Smooth muscle cell (in vitro differentiated cells): ENCODE data around the gene NDUFS2. TPM values are rescaled to one million over a fixed set of nuclear protein-coding genes. Genes with fewer than 3 reads are reported as not detected.
A peak's percentile ranks its signal among the peaks of the same experiment; 100 is the strongest.

Experiments used
- DNase-seq: peaks from one replicate; lab custom pipeline; 2025; ENCODE audit not compliant: unreplicated experiment; lab: John Stamatoyannopoulos, UW
- H2AFZ ChIP-seq: fragments of 200-600 bp; sonication (generic); 2 replicates; pipeline ENCODE4 v1.6.0; 2016; ENCODE audit warnings: antibody characterized with exemption, low read depth, mild to moderate bottlenecking
- H3F3A ChIP-seq: fragments of 200-600 bp; sonication (generic); 2 replicates; pipeline ENCODE4 v1.6.0; 2017; ENCODE audit warnings: antibody characterized with exemption, low read depth
- H3K27ac ChIP-seq: fragments of 200-600 bp; sonication (generic); 2 replicates; pipeline ENCODE4 v1.5.1; 2016; ENCODE audit warnings: low read depth, mild to moderate bottlenecking
- H3K27me3 ChIP-seq: fragments of 200-600 bp; sonication (generic); 2 replicates; pipeline ENCODE4 v1.6.1; 2016; ENCODE audit warnings: low read depth, mild to moderate bottlenecking
- H3K36me3 ChIP-seq: fragments of 200-600 bp; sonication (generic); 2 replicates; pipeline ENCODE4 v1.5.1; 2016; ENCODE audit warnings: low read depth
- H3K4me1 ChIP-seq: fragments of 200-600 bp; sonication (generic); 2 replicates; pipeline ENCODE4 v1.5.1; 2016; ENCODE audit warnings: low read depth
- H3K4me2 ChIP-seq: fragments of 200-600 bp; sonication (generic); 2 replicates; pipeline ENCODE4 v1.6.0; 2016; ENCODE audit warnings: mild to moderate bottlenecking
- H3K4me3 ChIP-seq: fragments of 200-600 bp; sonication (generic); 2 replicates; pipeline ENCODE4 v1.5.1; 2016; ENCODE audit warnings: mild to moderate bottlenecking
- H3K79me2 ChIP-seq: fragments of 200-600 bp; sonication (generic); 2 replicates; pipeline ENCODE4 v1.6.0; 2016; ENCODE audit warnings: low read depth, mild to moderate bottlenecking
- H3K9ac ChIP-seq: fragments of 200-600 bp; sonication (generic); 2 replicates; pipeline ENCODE4 v1.6.0; 2016; ENCODE audit warnings: low read depth
- H3K9me3 ChIP-seq: fragments of 200-600 bp; sonication (generic); replicated peaks from 2 replicates; pipeline ENCODE4 v1.5.1; 2016; ENCODE audit warnings: low read depth
- H4K20me1 ChIP-seq: fragments of 200-600 bp; sonication (generic); 2 replicates; pipeline ENCODE4 v1.6.0; 2016; ENCODE audit warnings: low read depth
- CTCF ChIP-seq: fragments of 200-600 bp; sonication (generic); IDR thresholded peaks from 2 replicates; pipeline ENCODE4 v1.5.1; 2017; ENCODE audit warnings: borderline replicate concordance, mild to moderate bottlenecking, antibody characterized with exemption; ENCODE audit not compliant: insufficient read depth, poor library complexity, severe bottlenecking
- WGBS: methylation state at CpG from one replicate; pipeline ENCODE4 v1.1.7; 2016; ENCODE audit warnings: low lambda C conversion rate; 5-methylcytosine and 5-hydroxymethylcytosine counted together
- polyA plus RNA-seq: library from polyadenylated mRNA; unstranded; fragments of >200 nt; fragmentation: Nextera tagmentation; extraction: Ambion mirVana; gene quantifications from 2 replicates; pipeline ENCODE4 v1.2.1, GENCODE V29; 2016
- total RNA-seq: library from RNA; depleted of rRNA; stranded (reverse); fragments of >200 nt; gene quantifications from 2 replicates; pipeline ENCODE4 v1.2.3, GENCODE V29; 2014

The NDUFS2 gene
- total RNA-seq: 54.3 and 58.1 TPM in 2 replicates
- polyA plus RNA-seq: 136 and 139 TPM in 2 replicates

- 4% methylated on average over 53 of the region's 53 CpGs for WGBS
- H3K4me3 ChIP-seq: peak within 1 kb of the TSS; percentile 77
- H3K27ac ChIP-seq: peak within 1 kb of the TSS; percentile 92
- H3F3A ChIP-seq: peaks cover 10% of the 10 kb centered on the region
- H3K27me3 ChIP-seq: no peaks in the 10 kb centered on the region
- no peaks in the 10 kb centered on the region for H3K36me3 ChIP-seq
- peak within 1 kb of the TSS; percentile 85 for H3K9ac ChIP-seq
- no peaks in the 10 kb centered on the region for H3K9me3 ChIP-seq
- no peaks in the 10 kb centered on the region for H4K20me1 ChIP-seq
- TF ChIP-seq CTCF: peak; percentile 11
- peak within 1 kb of the TSS; percentile 96 for H3K4me2 ChIP-seq
- H3K79me2 ChIP-seq: peaks cover 20% of the 10 kb centered on the region
- peak; percentile 69 for DNase-seq
- H3K4me1 ChIP-seq: peaks cover 44% of the 10 kb centered on the region
- H2AFZ ChIP-seq: peak within 1 kb of the TSS; percentile 83
These were observed at the start of gene NDUFS2 for GRCh38 chr1:161201836-161202712. Gene NDUFS2, plus strand, starts transcription at chr1:161202367. Its CDS starts 19 bp downstream, at chr1:161202386.

- Histone ChIP-seq H2AFZ (peak overlapping the region; percentile 88), H3K36me3 (no peaks in the 10 kb centered on the region), H3K9me3 (no peaks in the 10 kb centered on the region), H3K79me2 (peaks cover 10% of the 10 kb centered on the region), H3K27ac (peak overlapping the region; percentile 93), H4K20me1 (no peaks in the 10 kb centered on the region), H3K27me3 (no peaks in the 10 kb centered on the region), H3K4me3 (peak overlapping the region; percentile 78), H3K4me1 (peaks cover 6% of the 10 kb centered on the region), H3K9ac (peak overlapping the region; percentile 98), H3F3A (no peaks in the 10 kb centered on the region), H3K4me2 (peak overlapping the region; percentile 86)
- no peak for TF ChIP-seq CTCF
- WGBS: 26% methylated on average over 9 of the region's 9 CpGs
- DNase-seq: no peak
These were observed 49.0 kb upstream of the NDUFS2 start for GRCh38 chr1:161153176-161153575.

GRCh38 chr1:161153682-161154337 lies 48.4 kb upstream of the NDUFS2 start, which contains the start of gene UFC1:
Gene UFC1, plus strand, starts transcription at chr1:161153978. Its CDS starts 20 bp downstream, at chr1:161153998.
- DNase-seq: peak; percentile 18

More at GRCh38 chr1:161153682-161154337, 48.4 kb upstream of the NDUFS2 start, which contains the start of gene UFC1:
- Histone ChIP-seq H4K20me1 (no peaks in the 10 kb centered on the region), H3F3A (no peaks in the 10 kb centered on the region), H3K4me1 (peaks cover 6% of the 10 kb centered on the region), H3K27ac (peak within 1 kb of the TSS; percentile 93), H3K9me3 (no peaks in the 10 kb centered on the region), H3K4me3 (peak within 1 kb of the TSS; percentile 78), H3K27me3 (no peaks in the 10 kb centered on the region), H3K9ac (peak within 1 kb of the TSS; percentile 98), H2AFZ (peak within 1 kb of the TSS; percentile 88), H3K36me3 (no peaks in the 10 kb centered on the region), H3K4me2 (peak within 1 kb of the TSS; percentile 86), H3K79me2 (peaks cover 10% of the 10 kb centered on the region)
- no peak for TF ChIP-seq CTCF
- under 1% methylated on average over 33 of the region's 33 CpGs for WGBS
